Tibial artery (tissue), 4 donors: ENCODE measurements around the gene SRCIN1.

Experiments
- DNase-seq, 2 donors: peaks; one replicate each; pipeline ENCODE4 v3.0.0-alpha.2; 2019
- H3K27ac ChIP-seq, 2 donors: fragments of 200-600 bp; sonication (generic) in 1 of 2; 1 replicate in 1 of 2; 2 replicates in 1 of 2; pipeline ENCODE4 v1.5.1; 2018 to 2019; ENCODE audit warnings: mild to moderate bottlenecking in 1 of 2
- H3K27me3 ChIP-seq, 2 donors: fragments of 200-600 bp; sonication (generic) in 1 of 2; one replicate each; pipeline versions ENCODE4 v1.5.1 to v1.6.0; 2016 to 2019
- H3K36me3 ChIP-seq, 3 donors: fragments of 200-600 bp; sonication (generic) in 2 of 3; one replicate each; pipeline ENCODE4 v1.5.1; 2016 to 2019; ENCODE audit warnings: mild to moderate bottlenecking in 2 of 3
- H3K4me1 ChIP-seq, 4 donors: fragments of 200-600 bp; sonication (generic) in 2 of 4; 1 replicate in 3 of 4; 2 replicates in 1 of 4; pipeline ENCODE4 v1.5.1; 2016 to 2019
- H3K4me3 ChIP-seq, 2 donors: fragments of 200-600 bp; sonication (generic) in 1 of 2; 1 replicate in 1 of 2; 2 replicates in 1 of 2; pipeline ENCODE4 v1.5.1; 2018 to 2019; ENCODE audit warnings: mild to moderate bottlenecking in 2 of 2
- H3K9me3 ChIP-seq, 3 donors: fragments of 200-600 bp; sonication (generic) in 1 of 3; one replicate each; pipeline ENCODE4 v1.5.1; 2016 to 2019
- CTCF ChIP-seq, 2 experiments: fragments of 200-600 bp in 1 of 2; fragments of 450-650 bp in 1 of 2; IDR thresholded peaks; one replicate each; pipeline ENCODE4 v1.5.1; 2017 to 2019; ENCODE audit warnings: antibody characterized with exemption in 2 of 2, mild to moderate bottlenecking in 1 of 2, moderate library complexity in 1 of 2
- intact Hi-C: fragments of 100-400 bp; cut with DNase I; formaldehyde crosslinking; loops from one replicate; pipeline ENCODE4 v1.15.0; 2023; ENCODE audit warnings: low total_unique reads

The SRCIN1 gene

GRCh38 chr17:38602956-38603785 is 2.6 kb downstream of the SRCIN1 start:
- H3K4me1 ChIP-seq, result peaks cover 0 to 38% (median 23%) of the 10 kb centered on the region in 4 donors

GRCh38 chr17:38602453-38602852 is 3.3 kb downstream of the SRCIN1 start:
- H3K4me1 ChIP-seq, result peaks cover 0 to 36% (median 23%) of the 10 kb centered on the region in 4 donors
- H3K4me3 ChIP-seq, result no peak overlapping the region
- TF ChIP-seq CTCF (IDR thresholded peaks at IDR 0.05), result no peak
- no peaks in the 10 kb centered on the region for H3K36me3 ChIP-seq
- intact Hi-C loops, result no loop called here
- peaks cover 0 to 86% of the 10 kb centered on the region in 2 donors for H3K27me3 ChIP-seq
- H3K27ac ChIP-seq, result no peak overlapping the region
- H3K9me3 ChIP-seq, result no peaks in the 10 kb centered on the region
- no peak for DNase-seq

More at GRCh38 chr17:38602956-38603785, 2.6 kb downstream of the SRCIN1 start:
- intact Hi-C loops, result no loop called here
- Histone ChIP-seq H3K9me3 (no peaks in the 10 kb centered on the region), H3K27me3 (peaks cover 0 to 86% of the 10 kb centered on the region in 2 donors), H3K4me3 (no peak overlapping the region), H3K27ac (no peak overlapping the region), H3K36me3 (no peaks in the 10 kb centered on the region)
- no peak for DNase-seq
- TF ChIP-seq CTCF (IDR thresholded peaks at IDR 0.05), result no peak

- Histone ChIP-seq H3K4me1 (peaks cover 0 to 29% (median 20%) of the 10 kb centered on the region in 4 donors), H3K9me3 (no peaks in the 10 kb centered on the region), H3K4me3 (no peak overlapping the region), H3K27me3 (peaks cover 0 to 86% of the 10 kb centered on the region in 2 donors), H3K27ac (no peak overlapping the region), H3K36me3 (no peaks in the 10 kb centered on the region)
- no peak for DNase-seq
- no peak for TF ChIP-seq CTCF (IDR thresholded peaks at IDR 0.05)
- intact Hi-C loops, result no loop called here
Observed at GRCh38 chr17:38601539-38602351, 4.0 kb downstream of the SRCIN1 start.

- peaks cover 0 to 85% of the 10 kb centered on the region in 2 donors for H3K27me3 ChIP-seq
- no peaks in the 10 kb centered on the region for H3K36me3 ChIP-seq
- peaks cover 0 to 21% (median 13%) of the 10 kb centered on the region in 4 donors for H3K4me1 ChIP-seq
- H3K27ac ChIP-seq, result no peak overlapping the region
- TF ChIP-seq CTCF (IDR thresholded peaks at IDR 0.05), result no peak
- intact Hi-C loops, result no loop called here
- H3K4me3 ChIP-seq, result no peak overlapping the region
- H3K9me3 ChIP-seq, result no peaks in the 10 kb centered on the region
- no peak for DNase-seq
Observed at GRCh38 chr17:38600906-38601305, 4.8 kb downstream of the SRCIN1 start.

GRCh38 chr17:38600416-38600815 is 5.3 kb downstream of the SRCIN1 start:
- no peaks in the 10 kb centered on the region for H3K36me3 ChIP-seq
- DNase-seq, result no peak
- H3K27me3 ChIP-seq, result peaks cover 0 to 87% of the 10 kb centered on the region in 2 donors
- H3K4me3 ChIP-seq, result no peak overlapping the region
- TF ChIP-seq CTCF (IDR thresholded peaks at IDR 0.05), result no peak
- no peaks in the 10 kb centered on the region for H3K9me3 ChIP-seq
- H3K27ac ChIP-seq, result no peak overlapping the region
- intact Hi-C loops, result no loop called here
- H3K4me1 ChIP-seq, result peaks cover 0 to 20% (median 11%) of the 10 kb centered on the region in 4 donors
